C4-2B (cell line): Measurements from ENCODE around the gene CCL7.

Experiments
- H3K27ac ChIP-seq: fragments of 450-650 bp; 2 replicates; pipeline ENCODE4 v1.5.1; 2017
- CTCF ChIP-seq: fragments of 450-650 bp; conservative IDR thresholded peaks from 2 replicates; pipeline ENCODE4 v1.5.1; 2017; ENCODE audit warnings: mild to moderate bottlenecking
- ZFX ChIP-seq: fragments of 450-650 bp; IDR thresholded peaks from 2 replicates; pipeline ENCODE4 v1.6.1; 2017

The CCL7 gene

GRCh38 chr17:34241062-34241461 is 29.0 kb upstream of the CCL7 start:
- TF ChIP-seq CTCF: no peak
- no peak for TF ChIP-seq ZFX
- H3K27ac ChIP-seq: no peak overlapping the region

DNA sequence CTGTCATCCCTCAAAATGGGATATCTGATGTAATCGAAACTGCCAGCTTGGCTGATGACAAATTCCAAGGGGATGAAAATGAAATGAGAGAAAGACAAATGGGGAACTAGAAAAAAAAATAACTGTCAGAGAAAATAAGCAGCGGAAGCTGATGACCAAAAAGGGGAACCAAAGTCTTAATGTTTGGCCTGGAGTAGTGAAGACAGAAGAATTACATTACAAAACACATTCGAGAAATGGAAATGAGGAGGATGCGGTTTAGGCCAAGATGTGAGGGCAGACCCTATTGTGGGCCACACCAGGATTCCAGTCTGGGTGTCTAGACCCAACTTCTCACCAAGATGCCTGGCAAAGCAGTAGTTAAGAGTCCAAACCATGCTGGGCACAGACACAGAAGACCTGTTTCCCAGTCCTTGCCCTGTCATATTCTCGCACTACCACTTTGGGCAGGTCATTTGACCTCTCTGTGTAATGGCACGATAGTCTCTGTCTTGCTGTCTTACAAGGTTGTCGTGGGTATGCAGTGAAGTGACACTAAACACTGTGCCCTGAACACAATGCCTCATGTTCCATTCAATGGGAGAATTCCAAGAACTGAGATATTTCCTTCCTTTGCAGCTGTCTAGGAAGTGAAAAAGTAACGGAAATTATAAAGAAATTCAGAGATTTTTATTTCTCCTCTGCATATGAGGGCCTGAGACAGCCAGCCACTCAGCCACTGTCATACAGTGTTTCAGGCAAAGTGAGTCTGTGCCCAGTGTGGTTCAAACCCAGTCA is 27.2 kb upstream of the CCL7 start:
- no peak for TF ChIP-seq CTCF
- no peak for TF ChIP-seq ZFX
- no peak overlapping the region for H3K27ac ChIP-seq

GRCh38 chr17:34243364-34244320 is 26.4 kb upstream of the CCL7 start:
- TF ChIP-seq CTCF (no peak), ZFX (no peak)
- H3K27ac ChIP-seq: no peak overlapping the region

- TF ChIP-seq CTCF (no peak), ZFX (no peak)
These were observed 24.6 kb upstream of the CCL7 start for GRCh38 chr17:34245351-34245905.

DNA sequence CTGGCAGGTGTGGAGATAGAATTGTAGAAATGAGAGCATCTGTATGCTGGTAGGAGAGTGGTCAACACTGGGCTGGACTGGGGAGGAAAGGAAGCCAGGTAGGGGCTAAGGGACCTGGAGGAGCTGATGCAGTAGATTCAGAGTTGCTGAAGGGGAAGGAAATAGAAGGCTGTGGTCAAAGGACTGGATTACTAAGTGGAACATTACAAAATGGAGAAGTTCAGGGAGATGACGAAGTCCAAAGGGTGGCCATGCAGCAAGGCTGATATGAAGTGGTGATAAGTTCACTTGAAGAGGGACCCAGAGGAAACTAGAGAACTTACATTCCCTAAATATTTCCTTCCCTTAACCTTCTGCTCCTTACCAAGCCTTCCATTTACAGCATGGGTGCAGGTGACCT is 23.6 kb upstream of the CCL7 start:
- no peak for TF ChIP-seq CTCF
- TF ChIP-seq ZFX: no peak
- H3K27ac ChIP-seq: no peak overlapping the region

More at GRCh38 chr17:34245351-34245905, 24.6 kb upstream of the CCL7 start:
- no peak overlapping the region for H3K27ac ChIP-seq

DNA sequence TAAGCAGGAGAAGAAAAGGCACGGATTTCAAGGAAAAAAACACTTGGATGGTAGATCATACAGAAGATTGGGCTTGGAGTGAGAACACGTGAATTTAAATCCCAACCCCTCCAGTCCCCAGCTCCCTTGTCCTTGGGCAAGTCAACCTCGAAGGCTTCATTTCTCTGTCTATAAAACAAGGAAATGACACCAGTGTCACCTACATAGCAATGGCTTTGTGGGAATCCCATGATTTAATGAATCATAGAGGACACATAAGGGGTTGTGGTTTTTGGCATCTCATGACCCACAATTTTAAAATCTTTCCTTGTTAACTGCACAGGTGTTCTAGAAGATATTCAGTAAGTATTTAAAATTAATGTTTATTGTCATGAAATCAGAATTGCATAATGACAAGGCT is 23.1 kb upstream of the CCL7 start:
- TF ChIP-seq CTCF (no peak), ZFX (no peak)

GRCh38 chr17:34248511-34249024 is 21.5 kb upstream of the CCL7 start:
- no peak overlapping the region for H3K27ac ChIP-seq
- no peak for TF ChIP-seq CTCF
- TF ChIP-seq ZFX: no peak

More for the DNA sequence above, 23.1 kb upstream of the CCL7 start:
- H3K27ac ChIP-seq: no peak overlapping the region
